Measurements from ENCODE around the gene ABI3BP. TPM values are rescaled to one million over a fixed set of nuclear protein-coding genes. Genes with fewer than 3 reads are reported as not detected.

ABI3BP gene
- total RNA-seq, 2 experiments from 2014 or later: not detected

GRCh38 chr3:100852840-100853239, 140.4 kb downstream of the ABI3BP start:
- intact Hi-C loops (cut with micrococcal nuclease): no loop called here
- ChIA-PET CTCF (interaction anchor here (1.3 kb wide), 1 partner anchor 17 kb away, joined by 3 read pairs; no protein-coding TSS in a partner anchor), POLR2A (no interaction called here)
- Mint-ChIP-seq H3K36me3 (ENCODE audit: low read depth) (no peaks in the 10 kb centered on the region), H3K4me3 (no peak overlapping the region), H3K9me3 (no peaks in the 10 kb centered on the region), H3K4me1 (ENCODE audit: low read depth) (peaks cover 5% of the 10 kb centered on the region), H3K27ac (no peak overlapping the region), H3K27me3 (no peaks in the 10 kb centered on the region)
- ATAC-seq (peak; percentile 55), DNase-seq (no peak)
- no peak for TF ChIP-seq CTCF (IDR thresholded peaks at IDR 0.05)

- POLR2A ChIA-PET: no interaction called here
- Mint-ChIP-seq H3K27me3 (no peaks in the 10 kb centered on the region), H3K36me3 (ENCODE audit: low read depth) (no peaks in the 10 kb centered on the region), H3K4me3 (no peak overlapping the region), H3K27ac (no peak overlapping the region), H3K4me1 (ENCODE audit: low read depth) (peaks cover 5% of the 10 kb centered on the region), H3K9me3 (no peaks in the 10 kb centered on the region)
- ATAC-seq (no peak), DNase-seq (no peak)
- TF ChIP-seq CTCF (IDR thresholded peaks at IDR 0.05): no peak
- intact Hi-C loops (cut with micrococcal nuclease): no loop called here
- CTCF ChIA-PET: no interaction called here
These were observed 142.5 kb downstream of the ABI3BP start for GRCh38 chr3:100850701-100851100.

GRCh38 chr3:100850156-100850555, 143.1 kb downstream of the ABI3BP start:
- TF ChIP-seq CTCF (IDR thresholded peaks at IDR 0.05): no peak
- ChIA-PET POLR2A (no interaction called here), CTCF (interaction anchor here (0.6 kb wide), 1 partner anchor 387 kb away, joined by 5 read pairs; no protein-coding TSS in a partner anchor)
- ATAC-seq (no peak), DNase-seq (no peak)
- Mint-ChIP-seq H3K27ac (no peak overlapping the region), H3K4me3 (no peak overlapping the region), H3K9me3 (no peaks in the 10 kb centered on the region), H3K36me3 (ENCODE audit: low read depth) (no peaks in the 10 kb centered on the region), H3K4me1 (ENCODE audit: low read depth) (peaks cover 5% of the 10 kb centered on the region), H3K27me3 (no peaks in the 10 kb centered on the region)
- intact Hi-C loops (cut with micrococcal nuclease): no loop called here

GRCh38 chr3:100844063-100844936, 148.9 kb downstream of the ABI3BP start:
- Mint-ChIP-seq H3K36me3 (ENCODE audit: low read depth) (no peaks in the 10 kb centered on the region), H3K4me3 (no peak overlapping the region), H3K9me3 (no peaks in the 10 kb centered on the region), H3K27me3 (peaks cover 12% of the 10 kb centered on the region), H3K27ac (no peak overlapping the region), H3K4me1 (ENCODE audit: low read depth) (no peaks in the 10 kb centered on the region)
- intact Hi-C loops (cut with micrococcal nuclease): no loop called here
- no peak for DNase-seq
- no peak for ATAC-seq
- TF ChIP-seq CTCF (IDR thresholded peaks at IDR 0.05): no peak
- POLR2A ChIA-PET: no interaction called here
- CTCF ChIA-PET: no interaction called here

- intact Hi-C loops (cut with micrococcal nuclease): no loop called here
- ATAC-seq: no peak
These were observed 155.1 kb downstream of the ABI3BP start for GRCh38 chr3:100838157-100838556.

More at GRCh38 chr3:100838157-100838556, 155.1 kb downstream of the ABI3BP start:
- POLR2A ChIA-PET: interaction anchor here (0.6 kb wide), 1 partner anchor 28 kb away, joined by 3 read pairs; no protein-coding TSS in a partner anchor
- CTCF ChIA-PET: no interaction called here
- Mint-ChIP-seq H3K4me3 (no peak overlapping the region), H3K27ac (no peak overlapping the region), H3K9me3 (no peaks in the 10 kb centered on the region), H3K36me3 (ENCODE audit: low read depth) (no peaks in the 10 kb centered on the region), H3K4me1 (ENCODE audit: low read depth) (no peaks in the 10 kb centered on the region), H3K27me3 (peaks cover 20% of the 10 kb centered on the region)
- DNase-seq: no peak
- no peak for TF ChIP-seq CTCF (IDR thresholded peaks at IDR 0.05)
